NCI-H1694 (cell line): ENCODE results near the gene RYR3.
"Not testable (repeated sequence)": the region's sequence is repeated elsewhere in the genome, so short reads cannot be mapped to it uniquely, and the experiment has no call there.

ENCODE experiments used
- DNase-seq: peaks from one replicate; lab custom pipeline; 2025; lab: John Stamatoyannopoulos, UW

RYR3 gene

GRCh38 chr15:33773969-33774368, 463.2 kb downstream of the RYR3 start:
- no peak for DNase-seq

GRCh38 chr15:33778852-33779251, 468.1 kb downstream of the RYR3 start:
- no peak for DNase-seq

GRCh38 chr15:33780011-33780768, 469.4 kb downstream of the RYR3 start:
- DNase-seq: no peak

- no peak for DNase-seq
Observed at GRCh38 chr15:33782966-33783365, 472.2 kb downstream of the RYR3 start.

- DNase-seq: no peak
Observed at GRCh38 chr15:33785366-33785765, 474.6 kb downstream of the RYR3 start.

- no peak for DNase-seq
Observed at GRCh38 chr15:33788906-33789540, 478.3 kb downstream of the RYR3 start.

GRCh38 chr15:33794453-33794852, 483.7 kb downstream of the RYR3 start:
- no peak for DNase-seq

GRCh38 chr15:33795070-33795469, 484.3 kb downstream of the RYR3 start:
- DNase-seq: no peak

- DNase-seq: no peak
Observed at GRCh38 chr15:33797651-33798050, 486.9 kb downstream of the RYR3 start.

- DNase-seq: no peak
Observed at GRCh38 chr15:33801954-33802353, 491.2 kb downstream of the RYR3 start.

GRCh38 chr15:33807665-33808064, 496.9 kb downstream of the RYR3 start:
- DNase-seq: no peak

GRCh38 chr15:33808720-33809457, 498.1 kb downstream of the RYR3 start:
- DNase-seq: no peak

GRCh38 chr15:33810073-33810595, 499.4 kb downstream of the RYR3 start:
- no peak for DNase-seq

GRCh38 chr15:33810806-33811205, 500.0 kb downstream of the RYR3 start:
- no peak for DNase-seq

- no peak for DNase-seq
Observed at GRCh38 chr15:33813891-33814290, 503.1 kb downstream of the RYR3 start.

- not testable (repeated sequence) for DNase-seq
Observed at GRCh38 chr15:33819499-33819898, 508.7 kb downstream of the RYR3 start.

GRCh38 chr15:33822479-33822878, 511.7 kb downstream of the RYR3 start:
- DNase-seq: no peak

- DNase-seq: no peak
Observed at GRCh38 chr15:33823119-33823518, 512.4 kb downstream of the RYR3 start.

GRCh38 chr15:33825453-33825852, 514.7 kb downstream of the RYR3 start:
- no peak for DNase-seq

- DNase-seq: no peak
Observed at GRCh38 chr15:33826201-33826600, 515.4 kb downstream of the RYR3 start.

- DNase-seq: no peak
Observed at GRCh38 chr15:33830351-33830750, 519.6 kb downstream of the RYR3 start.

GRCh38 chr15:33831646-33832045, 520.9 kb downstream of the RYR3 start:
- no peak for DNase-seq
